ENCODE data around the gene OR8D4. TPM values are rescaled to one million over a fixed set of nuclear protein-coding genes. Genes with fewer than 3 reads are reported as not detected.

Gene OR8D4
- total and polyA plus RNA-seq, 2 experiments from 2014 or later = not detected

DNA sequence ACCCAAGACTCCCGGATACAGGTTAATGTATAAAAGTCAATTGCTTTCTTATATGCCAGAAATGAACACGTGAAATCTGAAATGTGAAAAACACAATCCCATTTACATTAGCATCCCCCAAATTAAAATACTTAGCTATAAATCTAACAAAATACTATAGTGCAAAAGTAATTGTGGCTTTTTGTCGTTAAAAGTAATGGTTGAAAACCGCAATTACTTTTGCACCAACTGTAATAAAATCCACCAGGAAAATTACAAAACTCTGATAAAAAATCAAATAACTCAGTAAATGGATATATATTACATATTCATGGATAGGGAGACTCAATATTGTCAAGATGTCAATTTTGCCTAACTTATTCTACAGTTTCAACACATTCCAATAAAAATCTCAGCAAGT lies 21.1 kb upstream of the OR8D4 start:
- TF ChIP-seq, protein P1, sequence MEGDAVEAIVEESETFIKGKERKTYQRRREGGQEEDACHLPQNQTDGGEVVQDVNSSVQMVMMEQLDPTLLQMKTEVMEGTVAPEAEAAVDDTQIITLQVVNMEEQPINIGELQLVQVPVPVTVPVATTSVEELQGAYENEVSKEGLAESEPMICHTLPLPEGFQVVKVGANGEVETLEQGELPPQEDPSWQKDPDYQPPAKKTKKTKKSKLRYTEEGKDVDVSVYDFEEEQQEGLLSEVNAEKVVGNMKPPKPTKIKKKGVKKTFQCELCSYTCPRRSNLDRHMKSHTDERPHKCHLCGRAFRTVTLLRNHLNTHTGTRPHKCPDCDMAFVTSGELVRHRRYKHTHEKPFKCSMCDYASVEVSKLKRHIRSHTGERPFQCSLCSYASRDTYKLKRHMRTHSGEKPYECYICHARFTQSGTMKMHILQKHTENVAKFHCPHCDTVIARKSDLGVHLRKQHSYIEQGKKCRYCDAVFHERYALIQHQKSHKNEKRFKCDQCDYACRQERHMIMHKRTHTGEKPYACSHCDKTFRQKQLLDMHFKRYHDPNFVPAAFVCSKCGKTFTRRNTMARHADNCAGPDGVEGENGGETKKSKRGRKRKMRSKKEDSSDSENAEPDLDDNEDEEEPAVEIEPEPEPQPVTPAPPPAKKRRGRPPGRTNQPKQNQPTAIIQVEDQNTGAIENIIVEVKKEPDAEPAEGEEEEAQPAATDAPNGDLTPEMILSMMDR (IDR thresholded peaks at IDR 0.05; ENCODE audit: low read depth, low read length) = no peak
- DNase-seq (ENCODE audit: low read depth in 1 of 2, low spot score in 1 of 2) = no peak
- Histone ChIP-seq H3K4me1 (ENCODE audit: low read depth) (no peaks in the 10 kb centered on the region), H3K36me3 (no peaks in the 10 kb centered on the region), H3K27ac (no peak overlapping the region), H3K27me3 (no peaks in the 10 kb centered on the region), H3K9me3 (ENCODE audit: low read depth) (no peaks in the 10 kb centered on the region), H3K4me3 (no peak overlapping the region)

DNA sequence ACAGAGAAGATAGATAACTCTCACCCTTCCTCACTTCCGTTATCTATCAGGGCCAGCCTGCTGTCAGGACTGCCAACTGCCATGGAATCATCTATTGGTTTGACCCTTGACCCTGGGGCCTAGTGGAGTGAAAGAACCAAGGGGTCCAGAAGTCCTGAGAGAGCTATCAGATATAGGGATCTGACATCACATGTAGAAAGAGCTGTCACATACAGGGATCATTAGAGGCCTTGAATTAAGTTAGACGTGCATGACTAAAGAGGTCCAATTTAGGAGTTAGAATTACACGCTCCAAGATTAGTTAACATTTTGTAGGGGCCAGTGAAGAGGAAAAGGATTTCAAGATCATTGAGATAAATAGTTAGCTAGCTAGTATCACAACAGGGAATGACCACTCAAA lies 16.4 kb upstream of the OR8D4 start, which contains the start of gene TMEM225:
TMEM225 (minus strand) TSS at position 101 of the 400 bp plus-strand sequence. CDS start 245 bp downstream, outside the sequence.
- DNase-seq (ENCODE audit: low read depth in 1 of 2, low spot score in 1 of 2) = no peak
- TF ChIP-seq, protein P1 (IDR thresholded peaks at IDR 0.05; ENCODE audit: low read depth, low read length) = no peak
- H3K9me3 ChIP-seq (ENCODE audit: low read depth) = no peaks in the 10 kb centered on the region
- no peak within 1 kb of the TSS for H3K27ac ChIP-seq
- H3K4me3 ChIP-seq = no peak within 1 kb of the TSS
- H3K36me3 ChIP-seq = no peaks in the 10 kb centered on the region
- H3K4me1 ChIP-seq (ENCODE audit: low read depth) = no peaks in the 10 kb centered on the region
- H3K27me3 ChIP-seq = no peaks in the 10 kb centered on the region

DNA sequence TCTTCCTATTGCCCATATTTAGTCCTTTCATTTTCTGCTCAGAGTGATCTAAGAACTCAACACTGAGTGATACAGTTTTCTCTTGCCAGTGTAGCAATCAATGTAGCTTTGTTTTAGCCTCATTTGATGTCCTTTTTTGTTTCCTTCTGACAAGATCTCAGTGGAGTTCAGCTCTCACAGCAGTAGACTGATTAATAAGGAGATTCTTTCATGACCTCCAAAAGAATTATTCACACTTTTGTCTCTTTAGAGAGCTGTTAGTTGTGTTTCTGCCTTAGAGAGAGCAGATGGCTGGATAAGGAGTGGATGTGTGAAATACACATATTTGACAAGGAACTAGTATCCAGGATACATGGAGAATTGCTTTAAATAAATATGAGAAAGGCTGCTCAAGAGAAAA lies 9.9 kb upstream of the OR8D4 start:
- Histone ChIP-seq H3K9me3 (ENCODE audit: low read depth) (no peaks in the 10 kb centered on the region), H3K4me1 (ENCODE audit: low read depth) (no peaks in the 10 kb centered on the region), H3K4me3 (no peak overlapping the region), H3K27me3 (no peaks in the 10 kb centered on the region), H3K27ac (no peak overlapping the region), H3K36me3 (no peaks in the 10 kb centered on the region)
- DNase-seq (ENCODE audit: low read depth in 1 of 2, low spot score in 1 of 2) = no peak
- TF ChIP-seq, protein P1 (IDR thresholded peaks at IDR 0.05; ENCODE audit: low read depth, low read length) = no peak

DNA sequence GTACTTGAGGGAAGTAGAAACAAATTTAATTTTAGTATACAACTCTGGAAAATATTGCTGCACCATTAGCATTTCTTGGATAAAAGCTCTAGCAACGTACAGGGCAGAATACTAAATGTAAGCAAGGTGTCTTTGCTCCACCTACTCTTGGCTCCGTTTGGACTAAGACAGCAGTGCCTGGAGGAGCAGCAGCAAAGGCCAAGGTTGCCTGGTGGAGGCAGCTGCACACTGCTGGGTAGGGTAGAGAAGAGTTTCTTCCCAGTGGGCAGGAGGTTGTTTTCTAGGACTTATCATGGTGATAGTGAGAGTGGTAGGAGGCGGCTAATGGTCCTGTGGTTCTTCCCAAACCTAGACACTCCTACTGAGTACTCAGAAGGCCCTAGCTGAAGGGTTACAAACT lies 2.2 kb upstream of the OR8D4 start:
- H3K9me3 ChIP-seq (ENCODE audit: low read depth) = no peaks in the 10 kb centered on the region
- TF ChIP-seq, protein P1 (IDR thresholded peaks at IDR 0.05; ENCODE audit: low read depth, low read length) = no peak
- no peaks in the 10 kb centered on the region for H3K4me1 ChIP-seq (ENCODE audit: low read depth)
- H3K36me3 ChIP-seq = no peaks in the 10 kb centered on the region
- no peaks in the 10 kb centered on the region for H3K27me3 ChIP-seq
- no peak overlapping the region for H3K4me3 ChIP-seq
- DNase-seq (ENCODE audit: low read depth in 1 of 2, low spot score in 1 of 2) = no peak
- H3K27ac ChIP-seq = no peak overlapping the region

DNA sequence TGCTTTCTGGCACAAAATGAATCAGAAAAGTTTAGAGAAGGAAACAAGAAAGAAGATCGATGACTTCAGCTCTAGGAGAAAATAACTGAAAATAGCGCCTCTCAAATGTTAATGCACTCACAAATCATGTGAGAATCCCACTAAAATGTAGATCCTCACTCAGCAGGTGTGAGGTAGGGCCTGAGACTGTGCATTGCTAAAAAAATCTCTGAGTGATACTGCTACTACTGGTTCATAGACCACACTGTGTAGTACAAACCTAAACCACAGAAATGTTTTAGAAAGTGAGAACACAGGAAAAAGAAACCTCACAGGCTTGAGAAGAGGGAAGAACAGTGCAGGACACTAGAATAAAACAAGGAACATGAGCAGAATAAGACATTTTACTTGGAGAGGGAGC lies 2.0 kb downstream of the OR8D4 start:
- no peaks in the 10 kb centered on the region for H3K4me1 ChIP-seq (ENCODE audit: low read depth)
- no peak overlapping the region for H3K4me3 ChIP-seq
- H3K27me3 ChIP-seq = no peaks in the 10 kb centered on the region
- no peaks in the 10 kb centered on the region for H3K9me3 ChIP-seq (ENCODE audit: low read depth)
- no peak for DNase-seq (ENCODE audit: low read depth in 1 of 2, low spot score in 1 of 2)
- no peak overlapping the region for H3K27ac ChIP-seq
- TF ChIP-seq, protein P1 (IDR thresholded peaks at IDR 0.05; ENCODE audit: low read depth, low read length) = no peak
- no peaks in the 10 kb centered on the region for H3K36me3 ChIP-seq

DNA sequence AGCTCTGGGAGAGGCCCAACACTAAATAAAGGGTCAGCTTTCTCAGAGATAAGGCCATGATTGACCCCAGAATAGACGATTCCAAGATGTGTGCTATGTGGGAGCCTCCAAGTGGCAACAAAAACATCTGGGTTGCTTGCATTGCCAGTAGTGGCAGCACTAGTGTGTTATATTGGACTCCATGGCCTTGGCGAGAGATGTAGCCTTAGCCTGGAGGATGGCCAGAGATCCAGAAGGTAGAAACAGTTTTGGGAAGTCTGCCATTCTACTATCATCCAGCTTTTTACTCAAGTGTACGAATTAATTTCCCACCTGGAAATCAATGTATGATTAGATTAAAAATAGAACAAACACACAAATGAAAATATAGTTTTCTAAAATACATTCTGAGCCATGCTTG lies 3.0 kb downstream of the OR8D4 start:
- H3K9me3 ChIP-seq (ENCODE audit: low read depth) = no peaks in the 10 kb centered on the region
- H3K36me3 ChIP-seq = no peaks in the 10 kb centered on the region
- DNase-seq (ENCODE audit: low read depth in 1 of 2, low spot score in 1 of 2) = no peak
- no peak overlapping the region for H3K4me3 ChIP-seq
- H3K27ac ChIP-seq = no peak overlapping the region
- H3K27me3 ChIP-seq = no peaks in the 10 kb centered on the region
- no peaks in the 10 kb centered on the region for H3K4me1 ChIP-seq (ENCODE audit: low read depth)
- TF ChIP-seq, protein P1 (IDR thresholded peaks at IDR 0.05; ENCODE audit: low read depth, low read length) = no peak
